GM18861 (cell line): ENCODE data around the gene STRIP2.
"Not testable (repeated sequence)": the region's sequence is repeated elsewhere in the genome, so short reads cannot be mapped to it uniquely, and the experiment has no call there.

ENCODE experiments used
- ATAC-seq: cut with Tn5 transposase; IDR thresholded peaks from one replicate; pipeline ENCODE4 v1.9.1; 2021; ENCODE audit not compliant: unreplicated experiment

STRIP2 gene

GRCh38 chr7:129453510-129454248, 19.4 kb downstream of the STRIP2 start:
- no peak for ATAC-seq

- no peak for ATAC-seq
Observed at GRCh38 chr7:129454249-129454551, 20.0 kb downstream of the STRIP2 start.

- ATAC-seq: no peak
Observed at GRCh38 chr7:129456421-129456820, 22.2 kb downstream of the STRIP2 start.

GRCh38 chr7:129457101-129457500, 22.9 kb downstream of the STRIP2 start:
- no peak for ATAC-seq

GRCh38 chr7:129458171-129458570, 23.9 kb downstream of the STRIP2 start:
- no peak for ATAC-seq

GRCh38 chr7:129461809-129462208, 27.6 kb downstream of the STRIP2 start:
- ATAC-seq: no peak

- no peak for ATAC-seq
Observed at GRCh38 chr7:129462420-129462819, 28.2 kb downstream of the STRIP2 start.

GRCh38 chr7:129464194-129464593, 30.0 kb downstream of the STRIP2 start:
- no peak for ATAC-seq

GRCh38 chr7:129465080-129465479, 30.8 kb downstream of the STRIP2 start:
- ATAC-seq: no peak

GRCh38 chr7:129466796-129467195, 32.6 kb downstream of the STRIP2 start:
- ATAC-seq: no peak

- no peak for ATAC-seq
Observed at GRCh38 chr7:129468087-129468486, 33.9 kb downstream of the STRIP2 start.

GRCh38 chr7:129468547-129468946, 34.3 kb downstream of the STRIP2 start:
- ATAC-seq: no peak

GRCh38 chr7:129469930-129470329, 35.7 kb downstream of the STRIP2 start:
- no peak for ATAC-seq

GRCh38 chr7:129470411-129470810, 36.2 kb downstream of the STRIP2 start:
- ATAC-seq: no peak

- no peak for ATAC-seq
Observed at GRCh38 chr7:129471402-129471827, 37.2 kb downstream of the STRIP2 start.

- ATAC-seq: not testable (repeated sequence)
Observed at GRCh38 chr7:129475931-129476330, 41.7 kb downstream of the STRIP2 start.

GRCh38 chr7:129476398-129476797, 42.2 kb downstream of the STRIP2 start:
- ATAC-seq: not testable (repeated sequence)

GRCh38 chr7:129479831-129480230, 45.6 kb downstream of the STRIP2 start:
- no peak for ATAC-seq

- no peak for ATAC-seq
Observed at GRCh38 chr7:129480674-129481363, 46.6 kb downstream of the STRIP2 start.

GRCh38 chr7:129481376-129481775, 47.1 kb downstream of the STRIP2 start:
- not testable (repeated sequence) for ATAC-seq

GRCh38 chr7:129482781-129483180, 48.5 kb downstream of the STRIP2 start:
- no peak for ATAC-seq

GRCh38 chr7:129489491-129489890, 55.3 kb downstream of the STRIP2 start:
- ATAC-seq: no peak

- no peak for ATAC-seq
Observed at GRCh38 chr7:129492391-129492790, 58.2 kb downstream of the STRIP2 start.
